SK-N-SH (cell line): ENCODE measurements around the gene RNFT2. TPM values are rescaled to one million over a fixed set of nuclear protein-coding genes. Genes with fewer than 3 reads are reported as not detected.
"Not testable (repeated sequence)": the region's sequence is repeated elsewhere in the genome, so short reads cannot be mapped to it uniquely, and the experiment has no call there.

Experiments
- CTCF ChIA-PET: fragments of 300-600, 350-600 bp; formaldehyde crosslinking; extraction: SDS; loops from one replicate; lab custom pipeline; 2021; lab: Yijun Ruan, JAX
- POLR2A ChIA-PET: fragments of 350-600 bp; sonication (Branson Sonifier 250); formaldehyde crosslinking; extraction: SDS; loops from one replicate; lab custom pipeline; 2020; ENCODE audit warnings: antibody characterized with exemption, inconsistent platforms; lab: Yijun Ruan, JAX
- DNase-seq: peaks from one replicate; pipeline ENCODE4 v3.0.0; 2012
- H2AFZ ChIP-seq: fragments of 200-600 bp; sonication (generic); 2 replicates; pipeline ENCODE4 v1.8.1; 2016; ENCODE audit warnings: antibody characterized with exemption, mild to moderate bottlenecking, low read depth
- H3F3A ChIP-seq: fragments of 200-600 bp; sonication (generic); replicated peaks from 2 replicates; pipeline ENCODE3; 2016; ENCODE audit warnings: antibody characterized with exemption, mild to moderate bottlenecking; ENCODE audit not compliant: insufficient read depth
- H3K27ac ChIP-seq, 2 experiments: fragments of 200-500 bp in 1 of 2; fragments of 200-600 bp in 1 of 2; sonication (Bioruptor generic) in 1 of 2; sonication (generic), shearing (Covaris generic) in 1 of 2; 2 replicates each; pipeline versions ENCODE4 v1.5.1 to v1.6.1; 2014 to 2016; ENCODE audit warnings: low read depth in 2 of 2, inconsistent platforms in 1 of 2, low read length in 1 of 2, mild to moderate bottlenecking in 1 of 2, mixed read lengths in 1 of 2
- H3K27me3 ChIP-seq: fragments of 200-600 bp; sonication (generic), shearing (Covaris generic); 2 replicates; pipeline ENCODE4 v1.6.1; 2016; ENCODE audit warnings: mixed run types; ENCODE audit not compliant: insufficient read depth
- H3K36me3 ChIP-seq, 2 experiments: fragments of 200-500 bp in 1 of 2; fragments of 200-600 bp in 1 of 2; sonication (Bioruptor generic) in 1 of 2; sonication (generic) in 1 of 2; replicated peaks in 1 of 2; 2 replicates each; pipeline versions ENCODE3 to v1.5.1; 2014 to 2016; ENCODE audit warnings: low read length in 1 of 2, mild to moderate bottlenecking in 1 of 2; ENCODE audit not compliant: insufficient read depth in 2 of 2, control insufficient read depth in 1 of 2
- H3K4me1 ChIP-seq, 2 experiments: fragments of 200-500 bp in 1 of 2; fragments of 200-600 bp in 1 of 2; sonication (Bioruptor generic) in 1 of 2; sonication (generic), shearing (Covaris generic) in 1 of 2; 2 replicates each; pipeline versions ENCODE4 v1.5.1 to v1.6.1; 2014 to 2016; ENCODE audit warnings: low read depth in 1 of 2, low read length in 1 of 2, mixed run types in 1 of 2; ENCODE audit not compliant: insufficient read depth in 2 of 2, control insufficient read depth in 1 of 2
- H3K4me2 ChIP-seq: fragments of 200-600 bp; sonication (generic), shearing (Covaris generic); 2 replicates; pipeline ENCODE4 v1.6.1; 2017; ENCODE audit warnings: mixed run types
- H3K4me3 ChIP-seq, 2 experiments: fragments of 200-500 bp in 1 of 2; fragments of 200-600 bp in 1 of 2; sonication (Bioruptor generic) in 1 of 2; sonication (generic), shearing (Covaris generic) in 1 of 2; 2 replicates each; pipeline versions ENCODE4 v1.5.1 to v1.8.1; 2014 to 2016; ENCODE audit warnings: low read depth in 2 of 2, inconsistent platforms in 1 of 2, low read length in 1 of 2, mild to moderate bottlenecking in 1 of 2, mixed read lengths in 1 of 2, moderate library complexity in 1 of 2
- H3K79me2 ChIP-seq: fragments of 200-600 bp; sonication (generic); 2 replicates; pipeline ENCODE4 v1.8.1; 2017; ENCODE audit warnings: mild to moderate bottlenecking; ENCODE audit not compliant: insufficient read depth
- H3K9ac ChIP-seq: fragments of 200-600 bp; sonication (generic); 2 replicates; pipeline ENCODE4 v1.6.1; 2017; ENCODE audit warnings: mixed run types
- H3K9me2 ChIP-seq: fragments of 200-600 bp; sonication (generic); 2 replicates; pipeline ENCODE4 v1.6.1; 2017; ENCODE audit warnings: mixed run types
- H3K9me3 ChIP-seq: fragments of 200-600 bp; sonication (generic); 2 replicates; pipeline ENCODE4 v1.6.1; 2017; ENCODE audit warnings: mixed run types, mild to moderate bottlenecking, moderate library complexity
- H4K20me1 ChIP-seq: fragments of 200-600 bp; sonication (generic); 2 replicates; pipeline ENCODE4 v1.6.1; 2017; ENCODE audit warnings: mild to moderate bottlenecking, mixed run types; ENCODE audit not compliant: insufficient read depth
- EP300 ChIP-seq, 2 experiments: IDR thresholded peaks; 2 replicates each; pipeline versions ENCODE4 v1.4.0 to v1.6.1; 2012; ENCODE audit warnings: borderline replicate concordance in 1 of 2, low read depth in 1 of 2, low read length in 1 of 2
- FOSL2 ChIP-seq: IDR thresholded peaks from 2 replicates; pipeline ENCODE4 v1.4.0; 2012; ENCODE audit warnings: low read depth, mild to moderate bottlenecking, moderate library complexity, borderline replicate concordance
- GABPA ChIP-seq: IDR thresholded peaks from 2 replicates; pipeline ENCODE4 v1.4.0; 2012; ENCODE audit warnings: low read depth, mild to moderate bottlenecking
- GATA2 ChIP-seq: sonication (generic); formaldehyde crosslinking; IDR thresholded peaks from 2 replicates; pipeline ENCODE4 v1.5.0; 2020; ENCODE audit warnings: mild to moderate bottlenecking, missing genetic modification reagents
- MEF2A ChIP-seq: IDR thresholded peaks from 2 replicates; pipeline ENCODE4 v1.4.0; 2012; ENCODE audit warnings: low read depth, borderline replicate concordance
- RAD21 ChIP-seq: IDR thresholded peaks from 2 replicates; pipeline ENCODE4 v1.6.1; 2012; ENCODE audit warnings: mild to moderate bottlenecking, low read length
- RFX5 ChIP-seq: IDR thresholded peaks from 2 replicates; pipeline ENCODE4 v1.6.1; 2012; ENCODE audit warnings: mild to moderate bottlenecking, improper control_type of control experiment, low read length
- TEAD4 ChIP-seq: IDR thresholded peaks from 2 replicates; pipeline ENCODE4 v1.4.0; 2012; ENCODE audit warnings: mild to moderate bottlenecking, borderline replicate concordance; ENCODE audit not compliant: insufficient read depth
- WGBS: methylation state at CpG from one replicate; pipeline ENCODE4 v1.1.6; 2017; ENCODE audit warnings: low lambda C conversion rate; 5-methylcytosine and 5-hydroxymethylcytosine counted together
- polyA plus RNA-seq, 3 experiments: library from polyadenylated mRNA; depleted of rRNA; stranded (reverse); fragments of >200 nt; gene quantifications; 2 replicates each; pipeline ENCODE4 v1.2.3, GENCODE V29; 2012
- TF ChIP-seq, protein P1 (sequence below): IDR thresholded peaks from 2 replicates; pipeline ENCODE4 v1.6.1; 2012; ENCODE audit warnings: mild to moderate bottlenecking, low read depth, low read length, moderate library complexity

RNFT2 gene
- polyA plus RNA-seq, 1 of the 3 experiments (the other 2 are of a cell fraction), result 3.8 TPM

DNA sequence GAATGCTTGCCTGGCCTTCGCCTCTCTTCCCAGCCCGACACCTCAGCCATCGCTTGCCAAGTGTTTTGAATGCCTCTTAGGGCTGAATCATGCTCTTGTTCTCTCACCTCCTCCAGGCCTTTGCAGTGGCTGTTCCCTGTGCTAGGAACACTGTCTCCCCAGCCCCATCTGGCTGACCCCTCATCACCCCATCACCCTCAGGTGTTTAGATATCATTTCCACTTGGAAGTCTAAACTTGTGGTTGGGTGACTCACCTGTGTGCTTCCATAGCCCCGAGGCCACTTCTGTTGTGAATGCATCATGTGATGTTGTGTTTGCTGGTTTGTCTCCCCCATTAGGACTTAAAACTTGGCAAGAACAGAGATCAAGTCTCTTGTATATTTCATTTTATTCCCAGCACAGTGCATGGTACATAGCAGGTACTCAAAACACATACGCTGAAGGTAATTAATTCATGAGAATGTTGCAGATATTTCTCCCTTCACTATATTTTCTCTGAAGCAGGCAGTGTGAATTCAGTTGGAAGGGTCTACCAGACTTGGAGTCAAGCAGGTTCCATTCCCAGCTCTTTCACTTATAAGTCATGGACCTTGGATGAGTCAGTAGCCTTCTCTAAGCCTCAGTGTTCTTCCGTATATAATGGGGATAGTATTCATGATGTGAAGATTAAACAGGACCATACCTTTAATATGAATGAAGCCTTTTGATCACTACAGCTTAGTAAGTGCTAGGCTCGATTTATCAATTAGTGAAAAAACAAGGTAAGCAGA lies 75.3 kb downstream of the RNFT2 start:
- Histone ChIP-seq H3K27ac (no peak overlapping the region), H3F3A (peaks cover 7% of the 10 kb centered on the region), H3K9ac (no peak overlapping the region), H3K9me3 (no peaks in the 10 kb centered on the region), H3K4me3 (no peak overlapping the region), H3K4me2 (no peak overlapping the region), H3K4me1 (peaks cover 3 to 4% of the 10 kb centered on the region in 2 experiments; a peak in 2 of 4 replicates), H3K36me3 (no peaks in the 10 kb centered on the region), H3K79me2 (peaks cover 3% of the 10 kb centered on the region; the same call in 1 of the 2 replicates), H3K27me3 (no peaks in the 10 kb centered on the region), H4K20me1 (no peaks in the 10 kb centered on the region), H3K9me2 (no peaks in the 10 kb centered on the region), H2AFZ (no peak overlapping the region)
- WGBS, result 84% methylated on average over 7 of the region's 7 CpGs
- no peak for DNase-seq
- TF ChIP-seq FOSL2 (no peak), GATA2 (CRISPR knock-in tag) (no peak), MEF2A (no peak), RFX5 (no peak)
- ChIA-PET CTCF (interaction anchor here (0.6 kb wide), 1 partner anchor 28 kb away, joined by 3 read pairs; no protein-coding TSS in a partner anchor), POLR2A (no interaction called here)

DNA sequence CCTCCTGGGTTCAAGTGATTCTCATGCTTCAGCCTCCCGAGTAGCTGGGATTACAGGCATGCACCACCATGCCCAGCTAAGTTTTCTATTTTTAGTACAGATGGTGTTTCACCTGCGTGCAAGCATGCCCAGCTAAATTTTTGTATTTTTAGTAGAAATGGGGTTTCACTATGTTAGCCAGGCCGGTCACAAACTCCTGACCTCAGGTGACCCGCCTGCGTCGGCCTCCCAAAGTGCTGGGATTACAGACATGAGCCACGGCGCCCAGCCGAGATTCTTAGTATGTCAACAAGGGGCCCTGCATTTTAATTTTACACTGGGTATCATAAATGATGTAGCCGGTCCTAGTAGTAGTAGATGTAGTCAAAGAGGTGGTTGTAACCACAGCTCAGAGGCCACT lies 76.7 kb downstream of the RNFT2 start:
- H3F3A ChIP-seq, result peaks cover 14% of the 10 kb centered on the region
- WGBS, result 91% methylated on average over 10 of the region's 10 CpGs
- CTCF ChIA-PET, result interaction anchor here (0.6 kb wide), 1 partner anchor 55 kb away, joined by 3 read pairs; no protein-coding TSS in a partner anchor
- H3K27me3 ChIP-seq, H3K9me2 ChIP-seq, H3K36me3 ChIP-seq, H3K9me3 ChIP-seq, H3K4me1 ChIP-seq, H4K20me1 ChIP-seq, DNase-seq, H3K4me3 ChIP-seq, H3K9ac ChIP-seq, H3K79me2 ChIP-seq, H3K4me2 ChIP-seq, H3K27ac ChIP-seq, POLR2A ChIA-PET, H2AFZ ChIP-seq: not testable (repeated sequence)

DNA sequence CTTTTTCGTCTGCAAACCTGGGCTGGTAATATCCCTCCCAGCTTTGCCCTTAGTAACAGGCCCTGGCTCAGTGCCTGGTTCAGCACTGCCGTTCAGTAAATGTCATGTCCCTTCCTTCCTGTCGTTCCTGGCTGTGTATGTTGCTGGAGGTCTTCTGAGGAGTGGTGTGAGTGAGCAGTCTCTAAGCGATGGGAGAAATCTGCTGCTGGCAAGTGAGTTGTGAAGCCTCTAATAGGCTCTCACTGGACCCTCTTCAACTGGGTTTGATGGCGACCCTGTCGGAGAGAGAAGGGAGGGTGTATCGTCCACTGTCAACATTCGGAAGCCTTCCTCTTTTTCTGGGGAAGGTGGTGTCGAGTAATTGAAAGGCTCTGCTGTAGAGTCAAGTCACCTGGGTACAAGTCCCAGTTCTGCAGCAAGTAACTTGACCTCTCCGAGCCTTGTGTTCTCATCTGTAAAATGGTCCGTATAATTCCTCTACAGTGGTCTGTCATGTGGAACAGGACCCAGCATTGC lies 80.3 kb downstream of the RNFT2 start:
- peak; percentile 27 for DNase-seq
- peak overlapping the region; percentile 82 for H3K4me2 ChIP-seq
- no peaks in the 10 kb centered on the region for H3K9me2 ChIP-seq
- peaks cover 4 to 8% of the 10 kb centered on the region in 2 experiments; a peak in 2 of 4 replicates for H3K4me1 ChIP-seq
- H3K36me3 ChIP-seq, result no peaks in the 10 kb centered on the region
- 68% methylated on average over 9 of the region's 11 CpGs for WGBS
- H3F3A ChIP-seq, result peaks cover 14% of the 10 kb centered on the region
- H3K79me2 ChIP-seq, result peaks cover 3% of the 10 kb centered on the region; the same call in 1 of the 2 replicates
- H4K20me1 ChIP-seq, result no peaks in the 10 kb centered on the region
- TF ChIP-seq TEAD4 (no peak), GABPA (no peak), RAD21 (no peak), EP300 (IDR thresholded peaks at IDR 0.05; ENCODE audit: borderline replicate concordance in 1 of 2, low read depth in 1 of 2, low read length in 1 of 2) (no peak)
- TF ChIP-seq, protein P1, sequence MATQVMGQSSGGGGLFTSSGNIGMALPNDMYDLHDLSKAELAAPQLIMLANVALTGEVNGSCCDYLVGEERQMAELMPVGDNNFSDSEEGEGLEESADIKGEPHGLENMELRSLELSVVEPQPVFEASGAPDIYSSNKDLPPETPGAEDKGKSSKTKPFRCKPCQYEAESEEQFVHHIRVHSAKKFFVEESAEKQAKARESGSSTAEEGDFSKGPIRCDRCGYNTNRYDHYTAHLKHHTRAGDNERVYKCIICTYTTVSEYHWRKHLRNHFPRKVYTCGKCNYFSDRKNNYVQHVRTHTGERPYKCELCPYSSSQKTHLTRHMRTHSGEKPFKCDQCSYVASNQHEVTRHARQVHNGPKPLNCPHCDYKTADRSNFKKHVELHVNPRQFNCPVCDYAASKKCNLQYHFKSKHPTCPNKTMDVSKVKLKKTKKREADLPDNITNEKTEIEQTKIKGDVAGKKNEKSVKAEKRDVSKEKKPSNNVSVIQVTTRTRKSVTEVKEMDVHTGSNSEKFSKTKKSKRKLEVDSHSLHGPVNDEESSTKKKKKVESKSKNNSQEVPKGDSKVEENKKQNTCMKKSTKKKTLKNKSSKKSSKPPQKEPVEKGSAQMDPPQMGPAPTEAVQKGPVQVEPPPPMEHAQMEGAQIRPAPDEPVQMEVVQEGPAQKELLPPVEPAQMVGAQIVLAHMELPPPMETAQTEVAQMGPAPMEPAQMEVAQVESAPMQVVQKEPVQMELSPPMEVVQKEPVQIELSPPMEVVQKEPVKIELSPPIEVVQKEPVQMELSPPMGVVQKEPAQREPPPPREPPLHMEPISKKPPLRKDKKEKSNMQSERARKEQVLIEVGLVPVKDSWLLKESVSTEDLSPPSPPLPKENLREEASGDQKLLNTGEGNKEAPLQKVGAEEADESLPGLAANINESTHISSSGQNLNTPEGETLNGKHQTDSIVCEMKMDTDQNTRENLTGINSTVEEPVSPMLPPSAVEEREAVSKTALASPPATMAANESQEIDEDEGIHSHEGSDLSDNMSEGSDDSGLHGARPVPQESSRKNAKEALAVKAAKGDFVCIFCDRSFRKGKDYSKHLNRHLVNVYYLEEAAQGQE, result 0 out of 2 replicates have a peak, but pooled peaks have one; percentile 24
- H3K9me3 ChIP-seq, result no peaks in the 10 kb centered on the region
- H3K4me3 ChIP-seq, result peak overlapping the region; percentile 70 to 98
- CTCF ChIA-PET, result interaction anchor here (1.0 kb wide), 1 partner anchor 11 kb away, joined by 4 read pairs; no protein-coding TSS in a partner anchor
- H3K27ac ChIP-seq, result peak overlapping the region; percentile 92 to 95
- H3K9ac ChIP-seq, result peak overlapping the region; percentile 100
- H2AFZ ChIP-seq, result peak overlapping the region; percentile 99; the same call in 1 of the 2 replicates
- POLR2A ChIA-PET, result interaction anchor here (0.7 kb wide), 1 partner anchor 28 kb away, joined by 3 read pairs; no protein-coding TSS in a partner anchor
- H3K27me3 ChIP-seq, result no peaks in the 10 kb centered on the region
